PC-3 (cell line): Measurements from ENCODE around the gene RNU2-63P.

Experiments
- EZH2phosphoT487 ChIP-seq: fragments of 300-600 bp; sonication (generic); IDR thresholded peaks from 2 replicates; pipeline ENCODE4 v1.6.1; 2018; ENCODE audit warnings: mild to moderate bottlenecking, antibody characterized with exemption, low read length, borderline replicate concordance
- TF ChIP-seq, protein P1 (sequence below): fragments of 300-600 bp; sonication (generic); conservative IDR thresholded peaks from 2 replicates; pipeline ENCODE4 v1.5.1; 2017; ENCODE audit warnings: antibody characterized with exemption, low read depth, mild to moderate bottlenecking, low read length

DNA sequence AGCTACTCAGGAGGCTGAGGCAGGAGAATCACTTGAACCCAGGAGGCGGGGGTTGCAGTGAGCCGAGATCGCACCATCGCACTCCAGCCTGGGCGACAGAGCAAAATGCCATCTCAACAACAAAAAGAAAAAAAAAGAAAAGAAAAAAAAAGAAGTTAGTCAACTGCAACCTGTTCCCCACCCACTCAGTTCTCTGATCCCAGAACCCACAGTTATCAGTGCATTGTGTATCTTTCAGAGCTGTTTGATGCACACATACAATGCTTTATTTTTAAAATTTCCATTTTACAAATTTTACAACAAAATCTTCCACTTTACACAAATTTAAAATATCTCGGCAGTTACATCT is 14.0 kb downstream of the RNU2-63P start:
- TF ChIP-seq, protein P1, sequence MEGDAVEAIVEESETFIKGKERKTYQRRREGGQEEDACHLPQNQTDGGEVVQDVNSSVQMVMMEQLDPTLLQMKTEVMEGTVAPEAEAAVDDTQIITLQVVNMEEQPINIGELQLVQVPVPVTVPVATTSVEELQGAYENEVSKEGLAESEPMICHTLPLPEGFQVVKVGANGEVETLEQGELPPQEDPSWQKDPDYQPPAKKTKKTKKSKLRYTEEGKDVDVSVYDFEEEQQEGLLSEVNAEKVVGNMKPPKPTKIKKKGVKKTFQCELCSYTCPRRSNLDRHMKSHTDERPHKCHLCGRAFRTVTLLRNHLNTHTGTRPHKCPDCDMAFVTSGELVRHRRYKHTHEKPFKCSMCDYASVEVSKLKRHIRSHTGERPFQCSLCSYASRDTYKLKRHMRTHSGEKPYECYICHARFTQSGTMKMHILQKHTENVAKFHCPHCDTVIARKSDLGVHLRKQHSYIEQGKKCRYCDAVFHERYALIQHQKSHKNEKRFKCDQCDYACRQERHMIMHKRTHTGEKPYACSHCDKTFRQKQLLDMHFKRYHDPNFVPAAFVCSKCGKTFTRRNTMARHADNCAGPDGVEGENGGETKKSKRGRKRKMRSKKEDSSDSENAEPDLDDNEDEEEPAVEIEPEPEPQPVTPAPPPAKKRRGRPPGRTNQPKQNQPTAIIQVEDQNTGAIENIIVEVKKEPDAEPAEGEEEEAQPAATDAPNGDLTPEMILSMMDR = no peak
- TF ChIP-seq EZH2phosphoT487 = no peak
